Stimulated activated CD4-positive, alpha-beta T cell treated with anti-CD3 and anti-CD28 coated beads, Interleukin-2, amount 100 ng/mL, for 24 hours (primary cell): Measurements from ENCODE around the gene LHFPL3.
"Not testable (repeated sequence)": the region's sequence is repeated elsewhere in the genome, so short reads cannot be mapped to it uniquely, and the experiment has no call there.

Experiments used
- DNase-seq, 2 donors: peaks; one replicate each; pipeline ENCODE4 v3.0.0-alpha.2; 2020

Gene LHFPL3

DNA sequence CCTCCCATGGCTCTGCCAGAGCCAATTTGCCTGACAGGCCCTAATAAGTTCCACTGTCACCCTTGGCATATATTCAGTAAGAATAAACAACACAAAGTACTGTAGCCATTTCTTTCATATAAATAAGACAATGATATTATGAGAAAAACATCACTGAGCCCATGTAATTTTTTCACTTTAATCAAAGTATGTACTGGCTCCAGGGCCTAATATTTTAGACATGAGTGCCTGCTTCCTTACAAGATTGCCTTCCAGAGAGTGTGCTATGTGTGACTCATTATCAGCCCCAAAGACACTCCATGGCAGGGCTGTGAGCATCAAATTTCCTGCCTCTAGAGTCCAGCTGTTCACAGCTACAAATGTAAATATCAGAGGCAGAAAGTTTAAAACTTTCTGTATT lies 297.6 kb downstream of the LHFPL3 start:
- DNase-seq: no peak

DNA sequence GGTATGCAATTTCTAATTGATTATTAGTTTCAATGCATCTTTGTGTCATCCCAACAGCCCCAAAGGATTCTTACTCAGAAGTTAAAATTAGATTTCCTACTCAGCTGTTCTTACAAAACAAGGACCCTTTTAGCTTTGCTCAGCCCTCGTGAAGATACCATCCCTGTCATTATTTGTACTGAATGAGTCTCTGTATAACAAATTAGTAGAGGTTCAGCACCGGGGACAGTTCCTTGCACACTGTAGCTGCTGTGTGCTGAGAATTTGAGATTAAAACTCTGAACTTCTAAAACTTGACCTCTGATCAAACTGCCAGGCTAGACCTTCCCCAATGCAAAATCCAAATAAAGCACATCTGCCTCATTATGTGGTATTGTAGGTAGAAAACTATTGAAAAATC lies 299.1 kb downstream of the LHFPL3 start:
- peak in 1 of 2 donors; percentile 1 for DNase-seq

DNA sequence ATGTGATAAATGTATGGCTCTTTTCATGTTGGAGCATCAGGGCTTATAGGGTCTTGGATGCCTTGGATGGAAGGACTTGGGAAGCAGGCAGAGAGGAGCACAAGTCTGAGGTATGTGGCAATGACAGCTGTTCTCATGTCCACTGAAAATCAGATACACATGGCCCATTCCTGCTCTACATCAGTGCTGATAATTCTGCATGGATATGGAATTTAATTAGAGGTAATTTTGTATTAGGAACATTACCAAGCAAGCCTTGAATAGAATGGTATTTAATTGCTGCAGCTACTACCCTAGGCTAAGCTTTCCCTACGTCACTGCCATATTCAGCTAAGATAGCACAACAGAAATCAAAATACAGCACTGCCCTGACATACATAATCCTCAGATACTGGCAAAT lies 299.6 kb downstream of the LHFPL3 start:
- DNase-seq: no peak

DNA sequence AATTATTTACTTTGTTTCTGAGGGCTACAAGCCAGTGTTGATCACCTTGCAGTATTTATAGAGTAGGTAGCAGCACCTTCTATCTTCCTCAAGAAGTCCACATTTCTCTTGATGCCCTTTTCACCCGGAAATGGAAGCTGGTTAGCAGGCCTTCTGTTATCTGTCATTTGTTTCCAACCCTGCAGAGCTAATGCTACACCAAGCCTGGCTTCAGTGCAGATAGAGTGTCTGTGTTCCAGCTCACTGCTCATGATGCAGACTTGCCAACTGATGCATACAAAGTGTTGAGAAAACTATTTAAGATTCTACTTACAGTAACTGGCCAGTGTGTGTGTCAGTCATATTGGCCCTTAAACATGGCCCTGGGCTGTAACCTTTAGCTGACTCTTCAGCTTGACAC lies 301.0 kb downstream of the LHFPL3 start:
- DNase-seq: no peak

DNA sequence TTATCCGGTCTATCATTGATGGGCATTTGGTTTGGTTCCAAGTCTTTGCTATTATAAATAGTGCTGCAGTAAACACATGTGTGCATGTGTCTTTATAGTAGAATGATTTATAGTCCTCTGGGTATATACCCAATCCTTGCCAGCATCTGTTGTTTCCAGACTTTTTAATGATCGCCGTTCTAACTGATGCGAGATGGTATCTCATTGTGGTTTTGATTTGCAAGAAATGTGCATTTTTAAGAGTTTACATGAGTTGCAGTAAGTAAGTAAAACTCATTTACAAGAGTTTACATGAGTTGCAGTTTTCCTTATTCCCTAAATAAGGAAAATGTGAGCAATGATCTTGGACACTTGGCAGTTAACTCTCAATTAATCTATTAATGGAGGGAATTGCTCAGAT lies 312.1 kb downstream of the LHFPL3 start:
- no peak for DNase-seq

GRCh38 chr7:104642560-104642959 lies 314.2 kb downstream of the LHFPL3 start:
- no peak for DNase-seq

DNA sequence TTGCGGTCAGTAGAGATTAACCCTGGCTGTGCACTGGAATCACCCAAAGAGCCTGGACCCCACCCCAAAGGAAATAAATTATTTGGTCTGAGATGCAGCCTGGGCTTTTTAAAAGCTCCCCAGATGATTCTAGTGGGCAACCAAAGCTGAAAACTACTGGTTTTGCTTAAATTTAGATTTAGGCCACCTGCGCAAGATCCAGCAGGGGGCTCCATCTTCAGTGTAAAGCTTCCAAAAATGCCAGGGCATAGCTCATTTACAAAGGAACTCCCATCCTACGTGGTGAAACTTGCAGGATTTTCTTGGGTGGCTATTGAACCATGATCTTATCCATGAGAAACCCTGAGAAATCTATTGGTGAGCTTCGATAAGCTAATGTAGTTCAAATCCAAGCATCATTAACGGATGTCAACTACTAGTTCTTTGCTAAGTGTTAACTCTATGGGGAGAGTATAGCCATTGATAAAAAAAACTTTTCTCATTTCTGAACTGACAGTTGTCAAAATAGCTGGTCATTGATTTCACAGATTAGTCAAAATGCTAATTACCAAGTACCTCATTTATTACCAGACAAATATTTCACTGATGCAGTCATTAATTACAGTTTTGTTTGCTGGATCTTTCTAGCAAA lies 315.3 kb downstream of the LHFPL3 start:
- DNase-seq: peak in 1 of 2 donors; percentile 11

GRCh38 chr7:104650991-104651640 lies 322.7 kb downstream of the LHFPL3 start:
- DNase-seq: no peak

DNA sequence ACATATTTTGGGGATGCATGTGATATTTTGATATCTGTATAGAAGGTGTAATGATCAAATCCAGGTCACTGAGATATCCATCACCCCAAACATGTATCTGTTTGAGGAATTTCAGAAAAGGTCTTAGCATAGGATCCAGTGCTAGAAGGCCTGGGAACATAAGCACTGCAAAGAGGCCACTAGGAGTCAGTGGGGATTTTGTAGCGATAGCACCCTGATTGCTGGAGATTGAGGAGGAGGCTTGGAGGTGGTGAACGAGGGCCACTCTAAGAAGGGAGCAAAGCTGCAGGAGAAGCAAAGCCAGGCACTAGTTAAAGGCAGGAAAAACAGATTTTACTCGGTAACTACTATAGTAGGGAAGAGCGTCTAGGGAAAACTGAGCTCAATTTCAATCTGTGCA lies 324.0 kb downstream of the LHFPL3 start:
- DNase-seq: no peak

GRCh38 chr7:104652865-104653264 lies 324.5 kb downstream of the LHFPL3 start:
- no peak for DNase-seq

DNA sequence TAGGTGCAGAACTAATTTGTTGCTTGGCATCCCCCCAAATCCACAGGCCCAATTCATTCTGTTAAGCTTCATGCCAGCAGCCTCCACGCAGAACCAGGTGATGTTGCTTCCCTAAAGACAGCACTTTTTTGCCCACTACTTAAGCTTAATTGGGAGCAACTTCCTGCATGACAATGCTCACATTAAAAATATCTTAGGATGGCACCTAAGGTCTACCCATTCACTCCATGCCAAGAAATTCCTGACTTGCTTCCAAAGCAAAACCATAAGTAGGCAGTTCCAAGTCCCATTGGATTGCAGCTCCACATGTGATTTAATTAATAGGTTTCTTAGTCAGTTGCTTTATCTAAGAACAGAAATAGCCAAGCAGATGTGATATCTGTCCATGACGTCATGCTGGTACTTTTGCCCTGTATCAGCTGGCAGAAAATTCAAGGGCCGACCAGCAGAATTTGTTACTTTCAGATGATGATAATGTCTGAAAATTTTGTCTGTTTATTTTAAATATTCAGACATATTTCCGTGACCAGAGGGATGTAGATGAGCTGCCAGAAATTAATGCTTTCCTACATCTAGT lies 325.5 kb downstream of the LHFPL3 start:
- DNase-seq: no peak

DNA sequence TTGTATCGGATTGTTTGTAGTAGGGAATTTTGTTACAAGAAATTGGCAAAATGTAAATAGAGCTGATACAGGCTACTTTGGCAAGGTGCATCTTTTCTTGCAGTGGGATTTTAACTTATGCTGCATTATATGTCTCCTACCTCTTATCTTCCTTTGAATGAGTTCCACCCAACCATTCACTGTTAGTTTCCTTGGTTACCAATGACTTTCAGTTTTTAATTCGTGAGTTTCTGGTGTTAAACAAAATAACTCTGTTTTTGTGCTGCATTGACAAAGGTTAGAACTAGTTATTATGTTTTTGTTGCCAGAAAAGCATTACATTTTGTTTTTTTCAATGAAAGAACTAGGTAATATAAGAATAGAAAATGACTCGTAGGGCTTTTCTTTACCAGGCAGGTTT lies 327.2 kb downstream of the LHFPL3 start:
- DNase-seq: no peak

- DNase-seq: no peak
Measured at GRCh38 chr7:104656467-104656866, 328.1 kb downstream of the LHFPL3 start.

DNA sequence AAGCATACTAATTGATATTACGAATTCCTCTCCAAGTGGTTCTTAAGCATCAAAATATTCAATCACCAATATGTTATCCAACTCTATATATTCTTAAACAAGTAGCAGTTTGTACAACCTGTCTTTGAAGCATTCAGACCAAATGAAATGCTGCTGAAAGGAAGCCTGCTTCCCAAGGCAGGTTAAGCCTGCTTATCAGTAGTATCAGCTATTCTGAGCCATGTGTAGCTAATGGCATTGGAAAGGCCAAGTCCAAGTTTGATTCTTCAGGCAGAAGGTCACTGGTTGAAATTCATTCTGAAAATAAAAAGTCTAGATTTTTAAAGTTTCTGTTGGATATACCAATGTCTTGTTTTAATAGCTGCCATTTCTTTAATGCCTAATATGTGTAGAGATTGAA lies 328.7 kb downstream of the LHFPL3 start:
- DNase-seq: no peak

DNA sequence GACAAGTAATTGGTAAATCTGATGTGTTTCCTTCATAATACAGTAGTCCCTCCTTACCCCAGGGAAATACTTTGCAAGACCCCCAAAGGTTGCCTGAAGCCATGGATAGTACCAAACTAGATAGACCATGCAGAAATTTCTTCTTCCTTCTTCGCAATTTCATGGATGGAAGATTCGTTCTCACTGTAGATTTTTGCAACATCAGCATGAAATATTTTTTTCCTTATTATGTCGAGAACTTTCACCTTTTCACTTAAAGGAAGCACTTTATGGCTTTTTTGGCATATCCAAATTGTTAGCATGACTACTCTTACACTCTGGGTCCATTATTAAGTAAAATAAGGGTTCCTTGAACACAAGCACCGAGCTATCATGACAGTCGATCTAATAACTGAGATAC lies 333.2 kb downstream of the LHFPL3 start:
- no peak for DNase-seq

DNA sequence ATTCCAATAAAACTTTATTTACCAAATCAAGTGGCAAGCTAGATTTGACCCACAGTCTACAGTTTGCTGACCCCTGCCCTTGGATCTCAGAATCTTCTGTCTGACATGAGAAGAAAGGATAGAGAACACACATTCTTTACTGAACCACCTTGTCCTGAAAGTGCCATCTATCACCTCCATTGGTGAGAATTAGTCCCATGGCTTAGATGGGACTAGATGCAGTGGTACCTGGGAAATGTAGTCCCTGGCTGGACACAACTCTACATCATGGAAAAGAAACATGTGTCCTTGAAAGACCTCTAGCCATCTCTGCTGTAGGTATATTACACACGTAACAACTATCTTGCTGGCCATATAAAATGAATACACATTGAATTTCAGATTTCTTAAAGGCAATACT lies 336.2 kb downstream of the LHFPL3 start:
- no peak for DNase-seq

GRCh38 chr7:104677587-104677986 lies 349.2 kb downstream of the LHFPL3 start:
- no peak for DNase-seq

- DNase-seq: no peak
Measured at GRCh38 chr7:104679085-104679484, 350.7 kb downstream of the LHFPL3 start.

DNA sequence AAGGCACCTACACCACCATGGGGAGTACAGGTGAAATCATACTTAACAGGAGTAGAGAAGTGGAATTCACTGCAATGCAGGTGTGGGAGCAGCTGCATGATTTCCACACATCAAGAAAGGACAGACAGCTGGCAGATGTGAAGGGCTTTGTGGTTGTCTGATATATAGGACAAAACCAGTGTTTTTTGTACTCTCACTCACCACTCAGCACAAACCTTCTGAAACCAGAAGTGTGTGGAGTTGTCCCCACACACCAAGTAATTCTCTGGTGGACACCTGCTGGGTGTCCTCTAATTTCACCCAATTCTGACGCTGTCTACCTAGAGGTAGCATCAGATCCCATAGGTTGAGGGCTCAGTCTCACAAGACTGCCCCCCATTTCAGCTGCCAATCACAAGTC lies 357.9 kb downstream of the LHFPL3 start:
- no peak for DNase-seq

DNA sequence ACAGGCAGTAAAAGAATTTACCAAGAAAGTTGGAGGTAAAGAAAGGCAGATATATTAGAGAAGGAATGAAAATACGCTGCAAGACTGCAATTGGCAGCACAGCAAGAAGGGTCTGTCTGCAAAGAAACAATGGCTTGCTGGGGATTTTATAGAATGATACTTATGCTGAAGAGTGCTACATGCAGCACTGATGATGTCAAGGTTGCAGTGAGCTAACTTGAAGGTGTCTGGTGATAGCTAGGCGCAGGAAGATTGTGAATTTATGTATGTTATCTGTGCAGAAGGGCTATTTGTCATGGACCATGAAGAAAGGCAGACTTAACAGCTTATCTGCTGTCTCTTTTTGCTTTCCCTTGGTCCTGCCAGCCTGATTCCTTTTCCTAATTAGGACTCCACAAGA lies 366.3 kb downstream of the LHFPL3 start:
- DNase-seq: no peak

- no peak for DNase-seq
Measured at GRCh38 chr7:104695563-104695962, 367.2 kb downstream of the LHFPL3 start.

DNA sequence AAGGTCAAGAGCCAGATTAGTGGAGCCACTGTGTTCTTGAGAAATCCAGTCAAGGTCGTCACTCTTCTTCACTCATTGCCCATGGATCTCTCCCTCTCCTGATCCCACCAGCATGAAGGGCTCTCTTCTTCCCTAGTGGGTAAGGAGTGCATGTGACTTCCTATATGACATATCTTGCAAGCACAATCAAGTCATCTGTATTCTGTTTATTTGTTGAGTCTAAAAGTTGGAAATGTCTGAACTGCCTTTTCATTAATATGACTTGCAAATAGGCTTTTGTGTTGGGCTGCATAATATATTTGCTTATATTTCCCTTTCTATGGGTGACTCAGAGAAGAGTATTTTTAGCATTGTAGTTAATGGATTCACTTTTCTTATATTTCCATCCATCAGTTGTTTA lies 371.9 kb downstream of the LHFPL3 start:
- DNase-seq: no peak

GRCh38 chr7:104721027-104721426 lies 392.6 kb downstream of the LHFPL3 start:
- DNase-seq: not testable (repeated sequence)

DNA sequence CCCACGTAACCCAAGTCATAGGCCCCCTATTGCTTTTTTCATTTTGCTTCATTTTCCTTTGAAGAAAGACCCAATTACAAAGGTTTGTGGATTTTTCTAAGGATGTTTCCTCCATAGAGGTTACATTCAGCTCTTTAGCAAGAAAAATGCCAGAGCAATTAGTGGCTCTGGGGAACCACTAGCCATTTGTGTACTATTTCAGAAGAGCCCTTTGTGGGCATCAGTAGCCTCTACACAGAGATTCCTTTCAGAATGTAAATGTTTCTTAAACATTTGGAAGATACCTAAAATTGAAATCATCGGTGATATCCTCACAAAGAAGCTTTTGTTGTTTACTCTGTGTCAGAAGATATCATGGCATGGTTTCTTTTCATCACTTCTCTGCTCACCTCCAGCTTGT lies 394.6 kb downstream of the LHFPL3 start:
- no peak for DNase-seq

DNA sequence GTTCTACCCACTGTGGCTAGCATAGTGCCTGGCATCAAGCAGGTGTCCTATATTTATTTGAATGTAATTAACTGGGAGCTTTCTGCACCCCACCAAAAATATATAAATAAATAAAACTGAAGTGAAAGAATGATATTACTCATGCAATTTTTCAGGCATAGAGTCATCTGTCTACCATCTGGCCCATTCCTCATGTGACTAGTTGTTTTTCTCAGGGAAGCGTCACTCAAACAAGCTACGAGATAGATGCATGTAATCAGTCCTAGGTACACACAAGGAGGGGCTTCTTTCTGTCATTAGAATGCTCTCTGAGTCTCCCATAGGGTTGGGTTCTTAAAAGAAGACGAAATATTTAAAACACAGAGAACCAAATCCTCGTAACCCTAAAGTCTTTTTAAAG lies 430.1 kb downstream of the LHFPL3 start:
- DNase-seq: no peak
